HG03460 (cell line): ENCODE measurements around the gene USP49.

Experiments
- ATAC-seq: cut with Tn5 transposase; IDR thresholded peaks from one replicate; pipeline ENCODE4 v1.9.1; 2021; ENCODE audit not compliant: unreplicated experiment

The USP49 gene

GRCh38 chr6:41931792-41932191 lies 36.6 kb upstream of the USP49 start:
- no peak for ATAC-seq

- ATAC-seq: no peak
Observed at GRCh38 chr6:41929924-41930323, 34.7 kb upstream of the USP49 start.

GRCh38 chr6:41927253-41927652 lies 32.1 kb upstream of the USP49 start:
- ATAC-seq: no peak

- ATAC-seq: no peak
Observed at GRCh38 chr6:41922154-41922553, 27.0 kb upstream of the USP49 start.

GRCh38 chr6:41921712-41921998 lies 26.5 kb upstream of the USP49 start:
- ATAC-seq: peak; percentile 6

- peak; percentile 90 for ATAC-seq
Observed at GRCh38 chr6:41920921-41921711, 25.9 kb upstream of the USP49 start, which contains the start of the genes BYSL and MED20. Gene BYSL (plus strand): TSS chr6:41921499. CDS start chr6:41921563, 64 bp downstream. Gene MED20 (minus strand): TSS chr6:41921139. CDS start chr6:41921018, 121 bp downstream.

GRCh38 chr6:41917528-41917927 lies 22.4 kb upstream of the USP49 start:
- ATAC-seq: no peak

GRCh38 chr6:41914869-41915530 lies 19.8 kb upstream of the USP49 start:
- no peak for ATAC-seq

- no peak for ATAC-seq
Observed at GRCh38 chr6:41914343-41914742, 19.2 kb upstream of the USP49 start.

GRCh38 chr6:41909727-41910126 lies 14.6 kb upstream of the USP49 start:
- ATAC-seq: no peak

- no peak for ATAC-seq
Observed at GRCh38 chr6:41901882-41902519, 6.8 kb upstream of the USP49 start.

GRCh38 chr6:41900861-41901260 lies 5.7 kb upstream of the USP49 start:
- ATAC-seq: no peak

GRCh38 chr6:41896281-41896680 lies 1.1 kb upstream of the USP49 start:
- no peak for ATAC-seq

GRCh38 chr6:41894366-41895299 lies 542 bp downstream of the USP49 start:
- peak; percentile 21 for ATAC-seq

- ATAC-seq: no peak
Observed at GRCh38 chr6:41892921-41893564, 2.1 kb downstream of the USP49 start.

- no peak for ATAC-seq
Observed at GRCh38 chr6:41887331-41887751, 7.8 kb downstream of the USP49 start.

GRCh38 chr6:41885930-41886329 lies 9.2 kb downstream of the USP49 start:
- ATAC-seq: no peak

- no peak for ATAC-seq
Observed at GRCh38 chr6:41884957-41885356, 10.2 kb downstream of the USP49 start.

- no peak for ATAC-seq
Observed at GRCh38 chr6:41881506-41881905, 13.7 kb downstream of the USP49 start.

- no peak for ATAC-seq
Observed at GRCh38 chr6:41878961-41879405, 16.2 kb downstream of the USP49 start.
